NCI-H748 (cell line): Measurements from ENCODE around the gene LAMB2.

Experiments used
- DNase-seq: peaks from one replicate; lab custom pipeline; 2025; ENCODE audit not compliant: unreplicated experiment; lab: John Stamatoyannopoulos, UW

LAMB2 gene

GRCh38 chr3:49132437-49133225 is at the start of gene LAMB2:
Gene LAMB2, minus strand, starts transcription at chr3:49133050. Its CDS starts 183 bp downstream, at chr3:49132867.
- DNase-seq: no peak

DNA sequence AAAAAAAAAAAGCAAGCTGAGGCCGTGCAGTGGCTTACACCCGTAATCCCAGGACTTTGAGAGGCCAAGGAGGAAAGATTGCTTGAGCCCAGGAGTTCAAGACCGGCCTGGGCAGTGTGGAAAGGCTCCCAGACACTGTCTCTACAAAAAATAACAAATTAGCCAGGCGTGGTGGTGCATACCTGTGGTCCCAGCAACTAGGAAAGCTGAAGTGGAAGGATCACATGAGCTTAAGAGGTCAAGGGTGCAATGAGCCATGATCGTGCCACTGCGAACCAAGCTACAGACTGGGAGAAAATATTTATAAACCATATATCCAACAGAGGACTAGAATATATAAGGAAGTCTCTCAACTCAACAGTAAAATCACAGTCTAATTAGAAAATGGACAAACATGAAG is 48.5 kb upstream of the LAMB2 start:
- DNase-seq: no peak

GRCh38 chr3:49180116-49180515 is 47.3 kb upstream of the LAMB2 start:
- no peak for DNase-seq

DNA sequence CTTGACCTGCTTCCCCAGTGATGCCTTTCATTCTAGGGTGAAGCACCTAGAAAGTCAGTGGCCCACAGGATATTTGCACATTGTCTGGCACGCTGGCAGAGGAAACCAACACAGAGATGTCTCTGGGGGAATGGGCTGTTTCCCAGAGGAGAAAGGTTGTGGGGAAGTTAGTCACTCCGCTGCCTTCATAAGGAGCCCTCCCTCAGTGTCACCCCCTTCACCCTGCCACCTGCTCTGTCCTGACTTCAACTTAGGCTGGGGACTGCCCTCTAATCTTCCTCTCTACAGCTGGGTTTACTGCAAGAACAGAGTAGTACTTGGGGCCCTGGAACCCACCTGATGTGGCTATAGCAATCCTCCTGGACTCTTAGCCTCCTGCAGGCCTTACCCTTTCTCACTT is 44.2 kb upstream of the LAMB2 start:
- DNase-seq: no peak

DNA sequence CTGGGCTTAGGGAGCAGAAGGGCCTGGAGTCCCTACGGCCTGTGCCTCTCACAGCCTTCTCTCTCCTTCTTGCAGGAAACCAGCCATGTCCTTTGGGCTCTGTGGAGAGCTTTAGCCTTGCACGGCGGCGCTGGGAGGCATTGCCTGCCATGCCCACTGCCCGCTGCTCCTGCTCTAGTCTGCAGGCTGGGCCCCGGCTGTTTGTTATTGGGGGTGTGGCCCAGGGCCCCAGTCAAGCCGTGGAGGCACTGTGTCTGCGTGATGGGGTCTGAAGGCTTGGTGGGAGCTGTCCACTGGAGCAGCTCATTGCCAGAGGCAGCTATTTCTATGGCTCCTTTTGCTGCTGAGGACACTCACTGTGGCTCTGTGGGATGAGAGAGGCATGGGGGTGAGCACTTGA is 42.7 kb upstream of the LAMB2 start:
- no peak for DNase-seq

GRCh38 chr3:49174397-49174985 is 41.6 kb upstream of the LAMB2 start:
- DNase-seq: no peak

- DNase-seq: peak; percentile 72
Observed at GRCh38 chr3:49173792-49174170, 40.9 kb upstream of the LAMB2 start.

- peak; percentile 80 for DNase-seq
Observed at GRCh38 chr3:49173116-49173791, 40.4 kb upstream of the LAMB2 start.

GRCh38 chr3:49172551-49173041 is 39.7 kb upstream of the LAMB2 start:
- DNase-seq: no peak

- DNase-seq: no peak
Observed at GRCh38 chr3:49171775-49172500, 39.1 kb upstream of the LAMB2 start.

DNA sequence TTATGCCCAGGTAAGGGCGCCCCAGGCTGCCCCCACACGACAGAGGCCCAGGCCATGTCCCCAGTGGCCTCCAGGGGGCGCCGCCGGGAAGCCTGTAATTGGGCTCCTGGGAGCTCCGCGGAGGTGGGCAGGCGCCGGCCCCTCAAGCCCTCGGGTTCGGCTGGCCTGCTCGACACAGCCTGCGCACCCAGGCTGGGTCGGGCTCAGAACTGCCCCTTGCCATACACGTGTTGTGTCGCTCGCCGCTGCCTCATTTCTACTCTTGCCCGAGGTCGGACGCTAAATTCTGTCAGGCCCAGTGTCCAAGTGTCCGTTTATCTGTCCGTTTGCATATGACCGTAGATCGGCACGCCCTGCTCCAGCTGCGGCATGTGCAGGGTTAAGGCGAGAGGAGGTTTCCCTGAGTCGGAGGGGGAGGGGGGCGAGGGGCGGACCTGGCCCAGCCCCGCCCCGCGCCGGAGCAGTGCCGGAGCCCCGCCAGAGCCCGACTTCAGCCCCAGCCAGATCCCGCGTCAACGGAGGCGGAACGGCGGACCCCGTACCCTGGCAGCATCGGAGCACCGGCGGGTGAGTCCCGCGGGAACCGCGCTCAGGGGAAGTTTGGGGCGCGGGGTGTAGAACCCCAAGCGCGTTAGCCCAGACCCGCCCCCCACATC is 38.4 kb upstream of the LAMB2 start, which contains the start of gene KLHDC8B:
KLHDC8B (plus strand) TSS at position 480 of the 656 bp plus-strand sequence. CDS start 1,172 bp downstream, outside the sequence.
- DNase-seq: peak; percentile 84

GRCh38 chr3:49170744-49171118 is 37.9 kb upstream of the LAMB2 start:
- DNase-seq: no peak

GRCh38 chr3:49166752-49167556 is 34.1 kb upstream of the LAMB2 start:
- no peak for DNase-seq

DNA sequence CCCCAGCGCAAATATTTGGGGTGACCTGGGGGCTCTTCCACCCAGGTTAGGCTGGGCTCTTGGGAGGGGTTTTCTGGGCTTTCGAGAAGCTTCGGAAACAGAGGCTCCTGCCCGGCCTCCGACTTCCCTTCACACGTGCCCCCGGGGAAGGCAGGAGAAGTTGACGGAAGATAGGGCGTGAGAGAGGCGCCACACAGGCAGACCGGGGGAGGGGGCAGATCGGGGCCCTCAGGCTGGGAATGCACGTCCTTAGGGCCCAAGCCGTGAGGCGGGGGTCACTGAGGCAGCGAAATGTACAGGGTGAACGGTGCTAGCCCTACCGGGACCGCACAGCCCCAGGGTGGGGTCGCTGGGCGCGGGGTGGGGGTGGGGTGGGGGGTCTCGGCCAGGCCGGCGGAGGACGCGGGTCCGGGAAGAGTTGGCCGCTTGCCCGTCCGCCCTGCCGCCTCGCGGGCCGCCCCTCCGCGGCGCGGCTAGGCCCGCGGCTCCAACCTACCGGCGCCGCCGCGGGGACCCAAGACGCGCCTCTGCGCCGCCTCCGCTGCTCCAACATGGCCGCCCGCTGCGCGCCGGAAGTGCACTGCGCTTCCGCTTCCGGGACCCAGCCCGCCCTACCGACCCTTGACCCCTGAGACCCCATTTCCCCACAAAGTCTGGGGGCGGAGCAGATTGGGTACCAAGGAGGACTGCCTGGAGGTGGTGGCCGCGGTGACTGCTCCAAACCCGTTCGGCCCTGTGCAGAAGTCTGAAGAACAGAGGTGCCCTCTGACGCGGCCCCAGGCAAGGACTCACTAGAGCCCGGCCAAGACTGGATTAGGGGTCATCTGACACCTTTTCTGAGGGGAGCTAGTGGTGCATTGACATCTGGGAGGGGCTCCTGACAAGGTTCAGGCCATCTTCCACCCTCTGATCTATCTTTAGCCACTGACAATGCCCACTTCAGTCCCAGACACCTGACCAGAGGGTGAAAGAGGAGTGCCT is 33.2 kb upstream of the LAMB2 start, which contains the start of gene CCDC71:
CCDC71 (minus strand) TSS at position 561 of the 981 bp plus-strand sequence. CDS start 2,123 bp downstream, outside the sequence.
- DNase-seq: peak; percentile 74

DNA sequence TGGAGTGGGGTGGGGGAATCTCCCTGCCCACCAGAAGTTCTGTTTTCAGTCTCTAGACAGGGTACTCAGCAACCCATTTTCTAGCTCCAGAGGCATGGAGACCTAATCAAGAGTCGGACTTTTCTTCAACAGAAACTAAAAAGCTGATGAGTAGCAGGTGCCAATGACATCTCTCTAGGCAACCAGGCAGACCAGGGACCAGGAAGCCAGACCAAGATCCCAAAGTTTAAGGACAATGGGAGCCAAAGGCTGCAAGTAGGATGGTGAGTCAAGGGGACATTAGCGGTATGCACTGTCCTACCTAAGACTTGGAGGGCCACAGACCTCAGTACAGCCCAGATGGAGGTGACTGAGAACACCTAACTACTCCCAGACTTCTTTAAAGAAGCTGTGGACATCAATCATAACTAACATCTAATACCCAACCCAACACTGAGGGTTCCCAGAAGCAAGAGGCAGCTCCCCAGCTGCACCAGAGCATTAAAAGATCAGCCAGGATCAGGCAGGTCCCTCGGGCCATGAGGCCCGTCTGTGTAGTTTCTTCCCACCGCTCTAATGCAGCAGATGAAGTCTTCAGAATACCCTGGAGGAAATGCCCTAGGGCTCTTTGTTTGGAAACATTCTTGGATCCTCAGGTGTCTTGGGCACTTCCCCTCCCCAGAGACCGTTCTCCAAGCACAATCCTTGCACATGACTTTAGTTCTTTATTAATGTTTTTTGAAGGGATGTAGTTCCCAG is 32.3 kb upstream of the LAMB2 start:
- no peak for DNase-seq

GRCh38 chr3:49163609-49164008 is 30.8 kb upstream of the LAMB2 start:
- DNase-seq: no peak

DNA sequence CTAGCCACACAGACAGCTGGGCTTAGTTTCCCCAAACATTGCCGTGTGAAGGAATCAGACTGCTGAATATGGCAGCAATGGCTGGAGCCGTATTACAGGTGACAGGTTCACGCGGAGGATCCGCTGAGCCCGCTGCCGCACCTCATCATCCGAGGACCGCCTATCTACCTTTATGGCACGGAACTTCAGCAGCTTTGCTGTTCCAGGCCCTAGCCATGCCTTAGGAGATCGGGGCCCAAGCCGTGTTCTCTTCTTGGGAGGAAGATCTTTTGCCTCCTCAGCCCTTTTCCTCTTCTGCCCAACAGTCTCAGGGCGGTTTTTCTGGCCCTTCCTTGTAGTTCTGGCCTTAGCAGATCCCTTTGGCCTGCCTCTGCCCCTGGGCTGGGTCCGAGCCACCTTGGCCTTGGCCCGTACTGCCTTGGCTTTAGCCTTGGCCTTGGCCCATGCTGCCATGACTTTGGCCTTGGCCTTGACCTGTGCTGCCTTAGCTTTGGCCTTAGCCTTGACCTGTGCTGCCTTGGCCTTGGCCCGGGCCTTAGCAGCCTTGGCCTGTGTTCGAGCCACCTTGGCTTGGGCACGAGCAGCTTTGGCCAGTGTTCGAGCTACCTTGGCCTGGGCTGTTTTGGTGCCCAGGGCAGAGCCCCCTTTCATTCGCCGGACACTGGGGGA is 30.0 kb upstream of the LAMB2 start:
- DNase-seq: no peak
